Parathyroid adenoma (tissue), 2 donors: ENCODE data around the gene HOXA7.

Experiments used
- H2AFZ ChIP-seq: fragments of 300-600 bp; sonication (generic); one replicate; pipeline ENCODE4 v1.7.0; 2017; ENCODE audit warnings: antibody characterized with exemption, mild to moderate bottlenecking
- H3K27ac ChIP-seq: fragments of 300-600 bp; sonication (generic); one replicate; pipeline ENCODE4 v1.7.0; 2017
- H3K27me3 ChIP-seq: fragments of 300-600 bp; sonication (generic); one replicate; pipeline ENCODE4 v1.7.0; 2017; ENCODE audit warnings: low read length; ENCODE audit not compliant: control insufficient read depth, insufficient read depth
- H3K36me3 ChIP-seq: fragments of 300-600 bp; sonication (generic); one replicate; pipeline ENCODE4 v1.7.0; 2017; ENCODE audit warnings: low read length; ENCODE audit not compliant: control insufficient read depth, insufficient read depth
- H3K4me1 ChIP-seq: fragments of 300-600 bp; sonication (generic); one replicate; pipeline ENCODE4 v1.7.0; 2017; ENCODE audit warnings: control low read depth
- H3K4me2 ChIP-seq: fragments of 300-600 bp; sonication (generic); one replicate; pipeline ENCODE4 v1.7.0; 2017; ENCODE audit warnings: low read length
- H3K4me3 ChIP-seq: fragments of 300-600 bp; sonication (generic); one replicate; pipeline ENCODE4 v1.7.0; 2017; ENCODE audit warnings: low read depth, low read length
- H3K79me2 ChIP-seq: fragments of 300-600 bp; sonication (generic); one replicate; pipeline ENCODE4 v1.7.0; 2017; ENCODE audit warnings: control low read depth
- H3K9ac ChIP-seq: fragments of 300-600 bp; sonication (generic); one replicate; pipeline ENCODE4 v1.7.0; 2017; ENCODE audit warnings: mild to moderate bottlenecking
- H3K9me3 ChIP-seq: fragments of 300-600 bp; sonication (generic); one replicate; pipeline ENCODE4 v1.7.0; 2017; ENCODE audit warnings: low read length; ENCODE audit not compliant: control insufficient read depth
- TF ChIP-seq, protein P1 (sequence below): fragments of 300-600 bp; sonication (generic); IDR thresholded peaks from one replicate; pipeline ENCODE4 v1.7.0; 2017; ENCODE audit warnings: antibody characterized with exemption, mild to moderate bottlenecking
- donor health status: primary hyperparathyroidism.

Gene HOXA7

GRCh38 chr7:27174874-27175625, 18.6 kb upstream of the HOXA7 start:
- no peaks in the 10 kb centered on the region for H3K4me1 ChIP-seq
- H3K9me3 ChIP-seq = no peaks in the 10 kb centered on the region
- no peak overlapping the region for H3K27ac ChIP-seq
- no peak overlapping the region for H2AFZ ChIP-seq
- H3K79me2 ChIP-seq = no peaks in the 10 kb centered on the region
- H3K4me2 ChIP-seq = no peak overlapping the region
- H3K27me3 ChIP-seq = peaks cover 40% of the 10 kb centered on the region
- H3K9ac ChIP-seq = no peak overlapping the region
- TF ChIP-seq, protein P1, sequence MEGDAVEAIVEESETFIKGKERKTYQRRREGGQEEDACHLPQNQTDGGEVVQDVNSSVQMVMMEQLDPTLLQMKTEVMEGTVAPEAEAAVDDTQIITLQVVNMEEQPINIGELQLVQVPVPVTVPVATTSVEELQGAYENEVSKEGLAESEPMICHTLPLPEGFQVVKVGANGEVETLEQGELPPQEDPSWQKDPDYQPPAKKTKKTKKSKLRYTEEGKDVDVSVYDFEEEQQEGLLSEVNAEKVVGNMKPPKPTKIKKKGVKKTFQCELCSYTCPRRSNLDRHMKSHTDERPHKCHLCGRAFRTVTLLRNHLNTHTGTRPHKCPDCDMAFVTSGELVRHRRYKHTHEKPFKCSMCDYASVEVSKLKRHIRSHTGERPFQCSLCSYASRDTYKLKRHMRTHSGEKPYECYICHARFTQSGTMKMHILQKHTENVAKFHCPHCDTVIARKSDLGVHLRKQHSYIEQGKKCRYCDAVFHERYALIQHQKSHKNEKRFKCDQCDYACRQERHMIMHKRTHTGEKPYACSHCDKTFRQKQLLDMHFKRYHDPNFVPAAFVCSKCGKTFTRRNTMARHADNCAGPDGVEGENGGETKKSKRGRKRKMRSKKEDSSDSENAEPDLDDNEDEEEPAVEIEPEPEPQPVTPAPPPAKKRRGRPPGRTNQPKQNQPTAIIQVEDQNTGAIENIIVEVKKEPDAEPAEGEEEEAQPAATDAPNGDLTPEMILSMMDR = no peak
- no peak overlapping the region for H3K4me3 ChIP-seq
- H3K36me3 ChIP-seq = no peaks in the 10 kb centered on the region

GRCh38 chr7:27173956-27174873, 17.7 kb upstream of the HOXA7 start, which contains the start of gene HOXA10:
HOXA10 (minus strand) TSS chr7:27174320; CDS start chr7:27174306, 14 bp downstream.
- Histone ChIP-seq H3K79me2 (no peaks in the 10 kb centered on the region), H3K4me1 (no peaks in the 10 kb centered on the region), H3K4me3 (no peak within 1 kb of the TSS), H3K9me3 (no peaks in the 10 kb centered on the region), H3K27ac (no peak within 1 kb of the TSS), H3K4me2 (peak within 1 kb of the TSS; percentile 44), H3K9ac (no peak within 1 kb of the TSS), H3K36me3 (no peaks in the 10 kb centered on the region), H3K27me3 (peaks cover 44% of the 10 kb centered on the region), H2AFZ (no peak within 1 kb of the TSS)
- TF ChIP-seq, protein P1 = no peak

DNA sequence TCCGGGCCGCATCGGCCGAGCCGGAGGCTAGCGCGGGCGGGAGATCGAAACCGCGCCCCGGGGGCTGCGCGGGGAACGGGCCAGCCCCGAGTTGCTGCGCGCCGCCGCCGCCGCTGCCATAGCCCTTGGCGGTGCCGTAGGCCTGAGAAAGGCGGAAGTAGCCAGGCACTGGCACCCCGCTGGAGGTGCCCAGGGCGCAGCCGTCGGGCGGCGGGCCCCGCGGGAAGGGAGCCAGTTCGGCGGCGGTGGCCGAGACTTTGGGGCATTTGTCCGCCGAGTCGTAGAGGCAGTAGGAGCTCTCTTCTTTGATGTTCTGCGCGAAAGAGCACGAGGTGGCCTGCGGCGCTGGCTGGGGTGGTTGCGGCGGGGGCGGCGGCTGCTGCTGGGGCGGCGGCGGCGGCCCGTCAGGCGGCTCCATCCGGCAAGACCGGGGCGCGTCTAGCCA, 17.1 kb upstream of the HOXA7 start:
- Histone ChIP-seq H3K9me3 (no peaks in the 10 kb centered on the region), H3K9ac (no peak overlapping the region), H3K36me3 (no peaks in the 10 kb centered on the region), H3K4me1 (no peaks in the 10 kb centered on the region), H2AFZ (no peak overlapping the region), H3K79me2 (no peaks in the 10 kb centered on the region), H3K27me3 (peaks cover 46% of the 10 kb centered on the region), H3K4me3 (no peak overlapping the region), H3K4me2 (peak overlapping the region; percentile 44), H3K27ac (no peak overlapping the region)
- TF ChIP-seq, protein P1 = no peak

- H3K79me2 ChIP-seq = no peaks in the 10 kb centered on the region
- peaks cover 49% of the 10 kb centered on the region for H3K27me3 ChIP-seq
- no peaks in the 10 kb centered on the region for H3K36me3 ChIP-seq
- no peaks in the 10 kb centered on the region for H3K9me3 ChIP-seq
- TF ChIP-seq, protein P1 = no peak
- H3K4me3 ChIP-seq = no peak overlapping the region
- H2AFZ ChIP-seq = no peak overlapping the region
- no peak overlapping the region for H3K27ac ChIP-seq
- peak overlapping the region; percentile 44 for H3K4me2 ChIP-seq
- no peak overlapping the region for H3K9ac ChIP-seq
- no peaks in the 10 kb centered on the region for H3K4me1 ChIP-seq
Observed at GRCh38 chr7:27172823-27173510, 16.5 kb upstream of the HOXA7 start.
